SK-N-SH (cell line): ENCODE measurements around the gene PLEKHF1.

ENCODE experiments used
- TF ChIP-seq, protein P1 (sequence below): fragments of 200-600 bp; sonication (generic); IDR thresholded peaks from 2 replicates; pipeline ENCODE4 v1.6.1; 2017; ENCODE audit warnings: antibody characterized with exemption, mild to moderate bottlenecking, moderate library complexity
- TF ChIP-seq, protein P2 (sequence below): IDR thresholded peaks from 2 replicates; pipeline ENCODE4 v1.4.0; 2012; ENCODE audit warnings: low read depth, borderline replicate concordance
- TF ChIP-seq, protein P3 (sequence below): IDR thresholded peaks from 2 replicates; pipeline ENCODE4 v1.6.1; 2012; ENCODE audit warnings: mild to moderate bottlenecking, low read depth, low read length, moderate library complexity

DNA sequence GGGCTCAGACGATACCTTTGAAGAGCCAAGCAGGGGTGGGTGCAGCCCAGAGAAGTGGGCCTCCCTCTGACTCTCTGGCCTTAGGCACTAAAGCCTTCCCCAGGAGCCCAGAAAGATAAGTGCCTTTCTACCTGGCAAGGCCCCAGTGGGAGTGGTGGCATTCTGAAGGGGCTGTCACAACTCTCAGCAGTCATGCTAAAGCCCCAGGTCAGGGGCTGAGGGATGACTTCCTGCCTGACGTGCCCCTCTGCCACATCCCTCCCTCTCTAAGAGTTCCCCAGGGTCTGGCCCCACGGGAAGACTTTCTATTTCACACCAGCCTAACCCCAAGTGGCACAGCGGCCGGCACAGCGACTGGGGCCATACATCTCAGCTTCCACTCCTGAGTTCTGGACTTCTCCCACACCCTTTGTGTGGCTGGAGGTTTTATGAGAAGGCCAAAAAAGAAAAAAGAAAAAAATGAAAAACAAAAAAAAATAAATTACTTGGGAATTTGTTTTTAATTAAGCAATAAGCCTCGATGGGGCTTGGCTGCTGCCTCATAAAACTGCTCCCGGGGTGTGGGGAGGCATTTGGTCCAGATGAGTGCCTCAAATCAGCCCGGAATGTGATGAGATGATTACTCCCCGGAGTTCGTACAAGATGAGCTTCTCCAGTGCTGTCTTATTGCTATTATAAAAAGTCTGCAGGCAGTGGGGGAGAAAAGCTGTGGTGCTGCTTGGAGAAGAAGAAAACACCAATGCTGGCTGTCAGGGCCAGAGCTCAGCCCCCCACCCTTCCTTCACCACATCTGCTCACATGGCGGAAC lies 28.5 kb upstream of the PLEKHF1 start:
- TF ChIP-seq, protein P1, sequence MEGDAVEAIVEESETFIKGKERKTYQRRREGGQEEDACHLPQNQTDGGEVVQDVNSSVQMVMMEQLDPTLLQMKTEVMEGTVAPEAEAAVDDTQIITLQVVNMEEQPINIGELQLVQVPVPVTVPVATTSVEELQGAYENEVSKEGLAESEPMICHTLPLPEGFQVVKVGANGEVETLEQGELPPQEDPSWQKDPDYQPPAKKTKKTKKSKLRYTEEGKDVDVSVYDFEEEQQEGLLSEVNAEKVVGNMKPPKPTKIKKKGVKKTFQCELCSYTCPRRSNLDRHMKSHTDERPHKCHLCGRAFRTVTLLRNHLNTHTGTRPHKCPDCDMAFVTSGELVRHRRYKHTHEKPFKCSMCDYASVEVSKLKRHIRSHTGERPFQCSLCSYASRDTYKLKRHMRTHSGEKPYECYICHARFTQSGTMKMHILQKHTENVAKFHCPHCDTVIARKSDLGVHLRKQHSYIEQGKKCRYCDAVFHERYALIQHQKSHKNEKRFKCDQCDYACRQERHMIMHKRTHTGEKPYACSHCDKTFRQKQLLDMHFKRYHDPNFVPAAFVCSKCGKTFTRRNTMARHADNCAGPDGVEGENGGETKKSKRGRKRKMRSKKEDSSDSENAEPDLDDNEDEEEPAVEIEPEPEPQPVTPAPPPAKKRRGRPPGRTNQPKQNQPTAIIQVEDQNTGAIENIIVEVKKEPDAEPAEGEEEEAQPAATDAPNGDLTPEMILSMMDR, result no peak
- TF ChIP-seq, protein P2, sequence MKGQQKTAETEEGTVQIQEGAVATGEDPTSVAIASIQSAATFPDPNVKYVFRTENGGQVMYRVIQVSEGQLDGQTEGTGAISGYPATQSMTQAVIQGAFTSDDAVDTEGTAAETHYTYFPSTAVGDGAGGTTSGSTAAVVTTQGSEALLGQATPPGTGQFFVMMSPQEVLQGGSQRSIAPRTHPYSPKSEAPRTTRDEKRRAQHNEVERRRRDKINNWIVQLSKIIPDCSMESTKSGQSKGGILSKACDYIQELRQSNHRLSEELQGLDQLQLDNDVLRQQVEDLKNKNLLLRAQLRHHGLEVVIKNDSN, result no peak
- TF ChIP-seq, protein P3, sequence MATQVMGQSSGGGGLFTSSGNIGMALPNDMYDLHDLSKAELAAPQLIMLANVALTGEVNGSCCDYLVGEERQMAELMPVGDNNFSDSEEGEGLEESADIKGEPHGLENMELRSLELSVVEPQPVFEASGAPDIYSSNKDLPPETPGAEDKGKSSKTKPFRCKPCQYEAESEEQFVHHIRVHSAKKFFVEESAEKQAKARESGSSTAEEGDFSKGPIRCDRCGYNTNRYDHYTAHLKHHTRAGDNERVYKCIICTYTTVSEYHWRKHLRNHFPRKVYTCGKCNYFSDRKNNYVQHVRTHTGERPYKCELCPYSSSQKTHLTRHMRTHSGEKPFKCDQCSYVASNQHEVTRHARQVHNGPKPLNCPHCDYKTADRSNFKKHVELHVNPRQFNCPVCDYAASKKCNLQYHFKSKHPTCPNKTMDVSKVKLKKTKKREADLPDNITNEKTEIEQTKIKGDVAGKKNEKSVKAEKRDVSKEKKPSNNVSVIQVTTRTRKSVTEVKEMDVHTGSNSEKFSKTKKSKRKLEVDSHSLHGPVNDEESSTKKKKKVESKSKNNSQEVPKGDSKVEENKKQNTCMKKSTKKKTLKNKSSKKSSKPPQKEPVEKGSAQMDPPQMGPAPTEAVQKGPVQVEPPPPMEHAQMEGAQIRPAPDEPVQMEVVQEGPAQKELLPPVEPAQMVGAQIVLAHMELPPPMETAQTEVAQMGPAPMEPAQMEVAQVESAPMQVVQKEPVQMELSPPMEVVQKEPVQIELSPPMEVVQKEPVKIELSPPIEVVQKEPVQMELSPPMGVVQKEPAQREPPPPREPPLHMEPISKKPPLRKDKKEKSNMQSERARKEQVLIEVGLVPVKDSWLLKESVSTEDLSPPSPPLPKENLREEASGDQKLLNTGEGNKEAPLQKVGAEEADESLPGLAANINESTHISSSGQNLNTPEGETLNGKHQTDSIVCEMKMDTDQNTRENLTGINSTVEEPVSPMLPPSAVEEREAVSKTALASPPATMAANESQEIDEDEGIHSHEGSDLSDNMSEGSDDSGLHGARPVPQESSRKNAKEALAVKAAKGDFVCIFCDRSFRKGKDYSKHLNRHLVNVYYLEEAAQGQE, result no peak
